Nephron (organoid): Measurements from ENCODE around the gene MAML3.

ENCODE experiments used
- H3K27ac Mint-ChIP-seq, 3 experiments: 2 replicates each; pipeline ENCODE4 v1.8.0; 2020; ENCODE audit warnings: mixed read lengths in 3 of 3, mild to moderate bottlenecking in 2 of 3, moderate library complexity in 1 of 3
- H3K27me3 Mint-ChIP-seq: 2 replicates; pipeline ENCODE4 v1.8.0; 2021; ENCODE audit warnings: low read depth, mild to moderate bottlenecking, moderate library complexity, mixed read lengths
- H3K36me3 Mint-ChIP-seq: 2 replicates; pipeline ENCODE4 v1.8.0; 2020; ENCODE audit warnings: low read depth, mixed read lengths
- H3K4me1 Mint-ChIP-seq: 2 replicates; pipeline ENCODE4 v1.8.0; 2020; ENCODE audit warnings: mixed read lengths
- H3K4me3 Mint-ChIP-seq, 3 experiments: 2 replicates each; pipeline ENCODE4 v1.8.0; 2020; ENCODE audit warnings: mild to moderate bottlenecking in 3 of 3, mixed read lengths in 3 of 3, moderate library complexity in 2 of 3
- H3K9me3 Mint-ChIP-seq: 2 replicates; pipeline ENCODE4 v1.8.0; 2020; ENCODE audit warnings: mixed read lengths
- TF ChIP-seq, protein P1 (sequence below), 3 experiments: fragments of 200-600 bp; sonication (generic); IDR thresholded peaks; one replicate each; pipeline ENCODE4 v1.5.0; 2021; ENCODE audit warnings: antibody characterized with exemption in 3 of 3; ENCODE audit not compliant: unreplicated experiment in 3 of 3

Gene MAML3

DNA sequence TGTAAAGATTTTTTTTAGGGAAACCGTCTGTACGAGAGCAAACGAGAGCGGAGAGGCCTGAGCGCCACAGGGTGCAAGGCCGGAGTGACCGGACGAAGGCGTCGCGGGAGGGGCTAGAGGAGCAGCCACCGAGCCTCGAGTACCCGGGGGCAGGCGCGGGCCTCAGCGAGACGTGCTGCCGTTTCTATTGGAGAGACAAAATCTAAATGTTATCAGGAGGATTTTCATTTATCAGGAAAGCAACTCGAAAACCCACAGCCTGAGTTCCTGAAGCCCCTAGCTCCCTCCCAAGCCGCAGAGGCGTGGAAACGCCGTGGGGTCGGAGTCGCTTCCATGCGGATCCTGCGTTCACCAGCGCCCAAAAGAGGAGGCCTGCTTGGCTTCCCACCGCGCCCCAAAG lies 294.1 kb downstream of the MAML3 start:
- no peaks in the 10 kb centered on the region for H3K9me3 Mint-ChIP-seq
- H3K27me3 Mint-ChIP-seq: peaks cover 4% of the 10 kb centered on the region
- TF ChIP-seq, protein P1, sequence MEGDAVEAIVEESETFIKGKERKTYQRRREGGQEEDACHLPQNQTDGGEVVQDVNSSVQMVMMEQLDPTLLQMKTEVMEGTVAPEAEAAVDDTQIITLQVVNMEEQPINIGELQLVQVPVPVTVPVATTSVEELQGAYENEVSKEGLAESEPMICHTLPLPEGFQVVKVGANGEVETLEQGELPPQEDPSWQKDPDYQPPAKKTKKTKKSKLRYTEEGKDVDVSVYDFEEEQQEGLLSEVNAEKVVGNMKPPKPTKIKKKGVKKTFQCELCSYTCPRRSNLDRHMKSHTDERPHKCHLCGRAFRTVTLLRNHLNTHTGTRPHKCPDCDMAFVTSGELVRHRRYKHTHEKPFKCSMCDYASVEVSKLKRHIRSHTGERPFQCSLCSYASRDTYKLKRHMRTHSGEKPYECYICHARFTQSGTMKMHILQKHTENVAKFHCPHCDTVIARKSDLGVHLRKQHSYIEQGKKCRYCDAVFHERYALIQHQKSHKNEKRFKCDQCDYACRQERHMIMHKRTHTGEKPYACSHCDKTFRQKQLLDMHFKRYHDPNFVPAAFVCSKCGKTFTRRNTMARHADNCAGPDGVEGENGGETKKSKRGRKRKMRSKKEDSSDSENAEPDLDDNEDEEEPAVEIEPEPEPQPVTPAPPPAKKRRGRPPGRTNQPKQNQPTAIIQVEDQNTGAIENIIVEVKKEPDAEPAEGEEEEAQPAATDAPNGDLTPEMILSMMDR (IDR thresholded peaks at IDR 0.05; ENCODE audit: unreplicated experiment in 3 of 3): no peak
- no peak overlapping the region for H3K27ac Mint-ChIP-seq
- H3K4me1 Mint-ChIP-seq: peaks cover 27% of the 10 kb centered on the region
- no peak overlapping the region for H3K4me3 Mint-ChIP-seq
- peaks cover 3% of the 10 kb centered on the region for H3K36me3 Mint-ChIP-seq

DNA sequence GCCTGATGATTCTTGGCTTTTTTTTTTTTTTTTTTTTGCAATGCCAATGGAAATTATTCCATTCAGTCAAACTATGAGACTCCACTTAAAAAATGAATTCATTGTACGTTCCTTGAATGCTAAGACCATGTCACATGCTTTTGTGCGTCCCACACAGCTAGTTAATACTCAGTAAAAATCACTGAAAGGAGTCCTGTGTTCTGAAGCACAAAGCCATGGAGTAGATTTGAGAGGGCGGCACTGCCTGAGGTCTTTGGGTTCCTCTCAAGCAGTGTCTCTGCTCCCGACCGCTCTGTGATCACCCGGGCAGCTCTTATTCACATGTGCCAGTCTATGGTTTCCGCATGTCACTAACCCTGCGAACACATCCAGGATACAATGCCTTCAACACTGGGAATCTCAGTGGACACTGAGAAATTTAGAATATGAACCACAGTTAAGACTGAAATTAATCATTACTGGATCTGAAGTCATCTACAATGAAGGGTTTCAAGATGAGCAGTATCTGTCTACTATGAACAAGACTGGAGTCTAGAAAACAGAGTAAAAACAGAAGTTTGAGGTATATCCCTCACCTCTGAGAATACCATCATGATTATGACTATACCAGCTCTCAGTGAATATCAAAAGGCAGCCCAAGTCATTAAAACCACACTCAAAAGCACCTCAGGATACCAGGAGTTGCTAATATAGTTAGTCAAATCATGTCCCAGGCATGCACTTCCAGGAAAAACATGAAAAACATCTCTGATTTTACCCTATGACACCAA lies 295.4 kb downstream of the MAML3 start:
- Mint-ChIP-seq H3K4me1 (peaks cover 27% of the 10 kb centered on the region), H3K4me3 (no peak overlapping the region), H3K27me3 (peaks cover 4% of the 10 kb centered on the region), H3K9me3 (no peaks in the 10 kb centered on the region), H3K27ac (peak overlapping the region; percentile 73 to 80 (median 75)), H3K36me3 (peaks cover 3% of the 10 kb centered on the region)
- TF ChIP-seq, protein P1 (IDR thresholded peaks at IDR 0.05; ENCODE audit: unreplicated experiment in 3 of 3): no peak

DNA sequence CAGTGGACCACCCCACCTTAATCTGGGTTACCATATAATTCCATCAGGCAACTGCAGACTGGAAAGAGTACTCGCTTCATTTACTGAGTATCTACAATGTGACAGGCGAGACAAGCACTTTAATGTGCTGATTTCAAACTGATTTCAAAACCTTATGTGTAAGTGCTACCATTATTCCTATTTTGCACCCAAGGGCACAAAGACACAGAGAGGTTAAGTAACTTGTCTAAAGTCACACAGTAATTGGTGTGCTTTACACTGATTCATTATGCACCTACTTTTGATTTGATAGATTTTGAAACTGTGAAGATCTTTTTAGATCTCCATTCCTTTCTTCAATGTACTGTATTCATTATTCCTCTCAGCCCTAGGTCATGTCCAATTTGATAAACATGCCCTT lies 296.0 kb downstream of the MAML3 start:
- TF ChIP-seq, protein P1 (IDR thresholded peaks at IDR 0.05; ENCODE audit: unreplicated experiment in 3 of 3): no peak
- peaks cover 3% of the 10 kb centered on the region for H3K36me3 Mint-ChIP-seq

DNA sequence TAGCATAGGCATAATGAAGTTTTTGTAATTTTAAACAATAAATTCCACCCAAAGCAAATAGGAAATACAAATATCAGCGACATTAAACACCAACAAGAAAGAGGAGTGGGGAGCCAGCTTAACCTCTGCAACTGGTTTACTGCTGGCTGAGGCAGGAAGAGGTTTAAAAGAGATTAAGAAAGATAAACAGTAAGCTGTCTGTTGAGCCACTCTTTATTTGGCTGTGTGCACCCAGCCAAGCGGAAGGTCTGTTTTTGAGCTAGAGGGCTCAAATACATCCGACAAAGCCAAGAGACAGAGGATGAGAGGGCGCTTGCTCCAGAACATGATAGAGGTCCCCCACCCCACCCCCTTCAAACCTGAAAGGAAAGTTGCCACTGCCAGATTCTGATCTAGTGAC lies 297.0 kb downstream of the MAML3 start:
- Mint-ChIP-seq H3K9me3 (no peaks in the 10 kb centered on the region), H3K36me3 (peaks cover 3% of the 10 kb centered on the region), H3K27ac (peak overlapping the region; percentile 73 to 83 (median 79)), H3K27me3 (no peaks in the 10 kb centered on the region), H3K4me3 (no peak overlapping the region), H3K4me1 (peaks cover 27% of the 10 kb centered on the region)
- TF ChIP-seq, protein P1 (IDR thresholded peaks at IDR 0.05; ENCODE audit: unreplicated experiment in 3 of 3): no peak

More for the DNA sequence above, 296.0 kb downstream of the MAML3 start:
- peak overlapping the region; percentile 73 to 80 (median 75) for H3K27ac Mint-ChIP-seq
- H3K4me1 Mint-ChIP-seq: peaks cover 27% of the 10 kb centered on the region
- H3K27me3 Mint-ChIP-seq: peaks cover 4% of the 10 kb centered on the region
- no peaks in the 10 kb centered on the region for H3K9me3 Mint-ChIP-seq
- no peak overlapping the region for H3K4me3 Mint-ChIP-seq

DNA sequence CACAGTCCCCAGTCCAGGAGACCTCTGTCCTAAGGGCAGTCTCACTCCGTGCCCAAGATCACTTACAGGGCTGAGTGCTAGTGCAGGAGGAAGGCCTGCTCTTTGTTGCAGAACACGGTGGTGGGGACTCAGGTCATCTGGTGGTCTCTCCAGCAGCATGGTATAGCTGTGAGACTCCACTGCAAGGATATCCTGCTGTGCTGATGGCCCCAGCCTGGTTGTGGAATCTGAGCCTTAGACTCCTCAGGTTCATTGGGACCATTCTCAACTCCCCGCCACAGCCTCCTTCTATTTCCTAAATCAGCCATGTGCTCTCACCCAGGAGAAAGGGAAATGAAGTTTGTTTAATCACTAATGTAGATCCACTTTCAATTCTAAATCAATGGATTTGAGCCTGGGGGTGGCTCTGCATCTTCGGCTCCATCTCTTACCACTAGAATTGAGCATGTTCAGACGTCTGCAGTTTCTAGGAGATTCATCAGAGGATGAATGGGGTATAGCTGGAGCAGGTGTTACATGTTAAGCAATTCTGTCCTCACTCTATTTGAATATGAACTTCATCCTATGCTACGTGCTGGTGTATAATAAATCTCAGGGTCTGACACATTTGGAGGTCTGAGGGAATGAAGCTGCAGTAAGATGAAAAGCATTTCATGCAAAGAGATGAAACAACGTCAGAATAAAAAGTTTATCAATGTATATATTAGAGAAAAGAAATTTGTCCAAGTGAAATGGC lies 299.1 kb downstream of the MAML3 start:
- H3K27me3 Mint-ChIP-seq: no peaks in the 10 kb centered on the region
- peaks cover 27% of the 10 kb centered on the region for H3K4me1 Mint-ChIP-seq
- H3K36me3 Mint-ChIP-seq: no peaks in the 10 kb centered on the region
- TF ChIP-seq, protein P1 (IDR thresholded peaks at IDR 0.05; ENCODE audit: unreplicated experiment in 3 of 3): no peak
- no peak overlapping the region for H3K4me3 Mint-ChIP-seq
- H3K27ac Mint-ChIP-seq: peak overlapping the region in 1 of 3 experiments; percentile 46
- no peaks in the 10 kb centered on the region for H3K9me3 Mint-ChIP-seq
